ENCODE data around the gene SLC35G6. TPM values are rescaled to one million over a fixed set of nuclear protein-coding genes. Genes with fewer than 3 reads are reported as not detected.

Gene SLC35G6
- total RNA-seq, 1 experiment from 2014 or later: not detected

DNA sequence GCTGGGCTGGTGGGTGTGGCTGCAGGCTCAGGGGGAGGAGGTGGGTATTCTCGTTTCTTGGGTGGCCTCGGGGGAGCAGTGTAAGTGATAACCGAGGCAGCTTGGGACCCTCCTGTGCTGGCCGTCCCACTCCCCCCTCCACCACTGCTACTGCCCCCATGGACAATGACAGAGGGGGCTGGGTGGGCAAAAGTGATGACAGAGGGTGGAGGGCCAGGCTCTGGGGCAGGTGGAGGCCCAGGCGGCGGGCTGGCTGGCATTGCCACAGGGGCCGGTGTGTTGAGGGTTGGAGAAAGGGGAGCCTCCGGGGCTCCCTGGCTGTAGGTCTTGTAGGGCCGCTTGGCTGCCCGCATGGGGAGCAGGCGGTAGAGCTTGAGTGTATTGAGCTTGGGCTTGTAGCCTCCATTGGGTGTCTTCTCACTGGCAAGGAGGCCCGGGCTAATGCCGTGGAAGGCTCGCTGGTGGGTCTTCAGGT lies 17.8 kb upstream of the SLC35G6 start:
- H3K9me2 ChIP-seq (replicated peaks; ENCODE audit: low read length): no peaks in the 10 kb centered on the region
- no peak overlapping the region for H3K27ac ChIP-seq (ENCODE audit: low read length)
- no peak overlapping the region for H2AFZ ChIP-seq (ENCODE audit: low read length)
- no peak overlapping the region for H3K9ac ChIP-seq (ENCODE audit: low read length)
- no peaks in the 10 kb centered on the region for H3K9me3 ChIP-seq (ENCODE audit: low read length)
- H3K79me2 ChIP-seq (ENCODE audit: low read length): no peaks in the 10 kb centered on the region
- H4K20me1 ChIP-seq (ENCODE audit: low read length): no peaks in the 10 kb centered on the region
- H3F3A ChIP-seq (ENCODE audit: low read length, unreplicated experiment): no peaks in the 10 kb centered on the region
- ChIA-PET POLR2A (ENCODE audit: unreplicated experiment) (no interaction called here), CTCF (no interaction called here)
- H3K4me2 ChIP-seq (ENCODE audit: low read length): no peak overlapping the region
- no TSS peak for BruUV-seq (replicated peaks)
- no peaks in the 10 kb centered on the region for H3K4me1 ChIP-seq (ENCODE audit: insufficient read depth, low read length)
- DNase-seq (no peak), ATAC-seq (no peak)
- TF ChIP-seq, protein P1, sequence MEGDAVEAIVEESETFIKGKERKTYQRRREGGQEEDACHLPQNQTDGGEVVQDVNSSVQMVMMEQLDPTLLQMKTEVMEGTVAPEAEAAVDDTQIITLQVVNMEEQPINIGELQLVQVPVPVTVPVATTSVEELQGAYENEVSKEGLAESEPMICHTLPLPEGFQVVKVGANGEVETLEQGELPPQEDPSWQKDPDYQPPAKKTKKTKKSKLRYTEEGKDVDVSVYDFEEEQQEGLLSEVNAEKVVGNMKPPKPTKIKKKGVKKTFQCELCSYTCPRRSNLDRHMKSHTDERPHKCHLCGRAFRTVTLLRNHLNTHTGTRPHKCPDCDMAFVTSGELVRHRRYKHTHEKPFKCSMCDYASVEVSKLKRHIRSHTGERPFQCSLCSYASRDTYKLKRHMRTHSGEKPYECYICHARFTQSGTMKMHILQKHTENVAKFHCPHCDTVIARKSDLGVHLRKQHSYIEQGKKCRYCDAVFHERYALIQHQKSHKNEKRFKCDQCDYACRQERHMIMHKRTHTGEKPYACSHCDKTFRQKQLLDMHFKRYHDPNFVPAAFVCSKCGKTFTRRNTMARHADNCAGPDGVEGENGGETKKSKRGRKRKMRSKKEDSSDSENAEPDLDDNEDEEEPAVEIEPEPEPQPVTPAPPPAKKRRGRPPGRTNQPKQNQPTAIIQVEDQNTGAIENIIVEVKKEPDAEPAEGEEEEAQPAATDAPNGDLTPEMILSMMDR (conservative IDR thresholded peaks at IDR 0.05; ENCODE audit: low read depth, low read length): no peak
- TF ChIP-seq EZH2 (IDR thresholded peaks at IDR 0.05; ENCODE audit: low read length, unreplicated experiment) (no peak), EZH2phosphoT487 (IDR thresholded peaks at IDR 0.05; ENCODE audit: borderline replicate concordance, low read length) (no peak)
- intact Hi-C loops (cut with micrococcal nuclease): no loop called here
- H3K36me3 ChIP-seq (ENCODE audit: low read depth, low read length): no peaks in the 10 kb centered on the region; the same call in 1 of the 2 replicates
- no peaks in the 10 kb centered on the region for H3K27me3 ChIP-seq (ENCODE audit: low read length)
- no peak overlapping the region for H3K4me3 ChIP-seq (ENCODE audit: low read length)

GRCh38 chr17:7464081-7464480 lies 17.2 kb upstream of the SLC35G6 start:
- H3K4me2 ChIP-seq (ENCODE audit: low read length): no peak overlapping the region
- H3K27ac ChIP-seq (ENCODE audit: low read length): no peak overlapping the region
- ChIA-PET POLR2A (ENCODE audit: unreplicated experiment) (no interaction called here), CTCF (no interaction called here)
- no peaks in the 10 kb centered on the region for H3K9me2 ChIP-seq (replicated peaks; ENCODE audit: low read length)
- no peak for ATAC-seq
- BruUV-seq (replicated peaks): no TSS peak
- no peaks in the 10 kb centered on the region for H3K4me1 ChIP-seq (ENCODE audit: insufficient read depth, low read length)
- no peak overlapping the region for H3K4me3 ChIP-seq (ENCODE audit: low read length)
- H3K9ac ChIP-seq (ENCODE audit: low read length): no peak overlapping the region
- H3F3A ChIP-seq (ENCODE audit: low read length, unreplicated experiment): no peaks in the 10 kb centered on the region
- no peaks in the 10 kb centered on the region for H4K20me1 ChIP-seq (ENCODE audit: low read length)
- H3K27me3 ChIP-seq (ENCODE audit: low read length): no peaks in the 10 kb centered on the region
- no peaks in the 10 kb centered on the region; the same call in 1 of the 2 replicates for H3K36me3 ChIP-seq (ENCODE audit: low read depth, low read length)
- no peak for TF ChIP-seq EZH2phosphoT487 (IDR thresholded peaks at IDR 0.05; ENCODE audit: borderline replicate concordance, low read length)
- TF ChIP-seq, protein P1 (conservative IDR thresholded peaks at IDR 0.05; ENCODE audit: low read depth, low read length): no peak
- no peak for TF ChIP-seq EZH2 (IDR thresholded peaks at IDR 0.05; ENCODE audit: low read length, unreplicated experiment)
- H3K9me3 ChIP-seq (ENCODE audit: low read length): no peaks in the 10 kb centered on the region
- 0 out of 2 replicates have a peak, but pooled peaks cover 5% of the 10 kb centered on the region for H3K79me2 ChIP-seq (ENCODE audit: low read length)
- no peak overlapping the region for H2AFZ ChIP-seq (ENCODE audit: low read length)
- no peak for DNase-seq
- intact Hi-C loops (cut with micrococcal nuclease): no loop called here

DNA sequence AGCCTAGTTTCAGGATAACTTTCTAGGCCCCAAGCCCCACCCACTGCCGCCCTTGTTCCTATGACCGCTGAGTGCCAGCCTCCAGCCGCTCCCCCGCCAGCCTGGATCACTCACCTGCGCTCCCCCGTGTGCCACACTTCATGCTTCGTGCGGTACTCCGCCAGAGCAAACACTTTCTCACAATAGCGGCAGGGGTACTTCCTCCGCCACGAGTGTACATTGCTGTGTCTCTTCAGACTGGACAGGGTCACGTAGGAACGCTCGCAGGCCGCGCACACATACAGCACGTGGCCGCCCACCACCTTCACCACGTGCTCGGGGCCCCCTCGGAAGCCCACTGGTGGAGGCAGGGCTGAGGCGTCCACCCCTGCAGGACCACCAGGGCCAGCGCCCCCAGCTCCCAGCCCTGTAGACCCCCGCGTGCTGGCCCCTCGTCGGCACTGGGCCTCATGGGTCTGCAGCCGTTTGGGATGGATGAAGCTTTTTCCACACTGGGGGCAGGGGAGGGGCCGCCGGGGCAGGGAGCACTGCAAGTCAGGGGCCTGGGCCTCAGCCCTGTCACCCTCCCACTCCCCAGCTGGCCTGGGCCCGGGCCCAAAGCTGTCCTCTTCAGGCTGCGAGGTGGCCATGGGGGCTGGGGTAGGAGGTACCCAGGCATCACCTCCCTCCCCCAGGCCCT lies 15.5 kb upstream of the SLC35G6 start:
- ATAC-seq: no peak
- no peaks in the 10 kb centered on the region for H3F3A ChIP-seq (ENCODE audit: low read length, unreplicated experiment)
- H4K20me1 ChIP-seq (ENCODE audit: low read length): no peaks in the 10 kb centered on the region

More for the DNA sequence above, 15.5 kb upstream of the SLC35G6 start:
- no peak for TF ChIP-seq EZH2 (IDR thresholded peaks at IDR 0.05; ENCODE audit: low read length, unreplicated experiment)
- H3K4me3 ChIP-seq (ENCODE audit: low read length): no peak overlapping the region
- no peaks in the 10 kb centered on the region for H3K9me3 ChIP-seq (ENCODE audit: low read length)
- H3K36me3 ChIP-seq (ENCODE audit: low read depth, low read length): no peaks in the 10 kb centered on the region; the same call in 1 of the 2 replicates
- no peak overlapping the region for H3K27ac ChIP-seq (ENCODE audit: low read length)
- ChIA-PET POLR2A (ENCODE audit: unreplicated experiment) (no interaction called here), CTCF (no interaction called here)
- H3K9me2 ChIP-seq (replicated peaks; ENCODE audit: low read length): no peaks in the 10 kb centered on the region
- no TSS peak for BruUV-seq (replicated peaks)
- no peaks in the 10 kb centered on the region for H3K27me3 ChIP-seq (ENCODE audit: low read length)
- intact Hi-C loops (cut with micrococcal nuclease): no loop called here
- H3K4me2 ChIP-seq (ENCODE audit: low read length): no peak overlapping the region
- H3K79me2 ChIP-seq (ENCODE audit: low read length): peaks cover 8% of the 10 kb centered on the region; the same call in 1 of the 2 replicates
- no peak for DNase-seq
- no peaks in the 10 kb centered on the region for H3K4me1 ChIP-seq (ENCODE audit: insufficient read depth, low read length)
- H3K9ac ChIP-seq (ENCODE audit: low read length): no peak overlapping the region
- no peak overlapping the region for H2AFZ ChIP-seq (ENCODE audit: low read length)
